Uterus (tissue), 2 donors: ENCODE results near the gene FYN.

ENCODE experiments used
- POLR2A ChIP-seq, 2 donors: fragments of 450-650 bp; IDR thresholded peaks; one replicate each; pipeline ENCODE4 v1.6.1; 2016; ENCODE audit warnings: antibody characterized with exemption in 2 of 2, mild to moderate bottlenecking in 1 of 2, moderate library complexity in 1 of 2
- TF ChIP-seq, protein P1 (sequence below), 4 experiments: fragments of 200-600 bp in 2 of 4; fragments of 450-650 bp in 2 of 4; sonication (generic) in 2 of 4; IDR thresholded peaks; one replicate each; pipeline ENCODE4 v1.5.1; 2016 to 2019; ENCODE audit warnings: antibody characterized with exemption in 4 of 4, mild to moderate bottlenecking in 2 of 4, moderate library complexity in 1 of 4

DNA sequence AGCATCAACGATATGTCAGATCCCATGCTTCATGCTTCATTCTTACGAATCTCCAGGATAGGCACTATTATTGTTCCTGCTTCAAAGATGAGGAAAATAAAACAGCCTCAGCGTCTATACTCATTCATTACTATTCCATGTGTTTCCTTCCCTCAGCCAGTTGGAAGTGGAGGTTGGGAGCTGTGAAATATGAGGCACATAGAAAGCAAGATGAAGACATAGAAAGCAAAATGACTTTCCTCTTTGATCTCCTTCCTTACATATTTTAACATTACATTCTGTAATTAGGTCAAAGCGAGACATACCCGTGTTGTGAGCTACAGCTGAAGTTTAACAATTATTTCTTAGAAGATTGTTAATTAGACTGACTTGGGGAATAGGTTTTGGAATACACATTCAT, 125.4 kb downstream of the FYN start:
- no peak for TF ChIP-seq POLR2A (IDR thresholded peaks at IDR 0.05)
- TF ChIP-seq, protein P1, sequence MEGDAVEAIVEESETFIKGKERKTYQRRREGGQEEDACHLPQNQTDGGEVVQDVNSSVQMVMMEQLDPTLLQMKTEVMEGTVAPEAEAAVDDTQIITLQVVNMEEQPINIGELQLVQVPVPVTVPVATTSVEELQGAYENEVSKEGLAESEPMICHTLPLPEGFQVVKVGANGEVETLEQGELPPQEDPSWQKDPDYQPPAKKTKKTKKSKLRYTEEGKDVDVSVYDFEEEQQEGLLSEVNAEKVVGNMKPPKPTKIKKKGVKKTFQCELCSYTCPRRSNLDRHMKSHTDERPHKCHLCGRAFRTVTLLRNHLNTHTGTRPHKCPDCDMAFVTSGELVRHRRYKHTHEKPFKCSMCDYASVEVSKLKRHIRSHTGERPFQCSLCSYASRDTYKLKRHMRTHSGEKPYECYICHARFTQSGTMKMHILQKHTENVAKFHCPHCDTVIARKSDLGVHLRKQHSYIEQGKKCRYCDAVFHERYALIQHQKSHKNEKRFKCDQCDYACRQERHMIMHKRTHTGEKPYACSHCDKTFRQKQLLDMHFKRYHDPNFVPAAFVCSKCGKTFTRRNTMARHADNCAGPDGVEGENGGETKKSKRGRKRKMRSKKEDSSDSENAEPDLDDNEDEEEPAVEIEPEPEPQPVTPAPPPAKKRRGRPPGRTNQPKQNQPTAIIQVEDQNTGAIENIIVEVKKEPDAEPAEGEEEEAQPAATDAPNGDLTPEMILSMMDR (IDR thresholded peaks at IDR 0.05) = no peak
